Kidney epithelial cell (primary cell): ENCODE measurements around the gene SLC5A1. TPM values are rescaled to one million over a fixed set of nuclear protein-coding genes. Genes with fewer than 3 reads are reported as not detected.

Experiments
- DNase-seq: peaks from one replicate; pipeline ENCODE4 v3.0.0-alpha.2; 2010; ENCODE audit warnings: low read depth
- H3K27me3 ChIP-seq: 2 replicates; pipeline ENCODE4 v1.6.0; 2011; ENCODE audit warnings: low read length; ENCODE audit not compliant: control insufficient read depth, insufficient read depth
- H3K36me3 ChIP-seq: 2 replicates; pipeline ENCODE4 v1.5.1; 2011; ENCODE audit warnings: low read length; ENCODE audit not compliant: control insufficient read depth, insufficient read depth
- H3K4me3 ChIP-seq: 2 replicates; pipeline ENCODE4 v1.5.1; 2011; ENCODE audit warnings: low read depth, mild to moderate bottlenecking, control low read depth, low read length
- total RNA-seq: library from RNA; depleted of rRNA; stranded (reverse); fragments of >200 nt; gene quantifications from 2 replicates; pipeline ENCODE4 v1.2.3, GENCODE V29; 2015
- TF ChIP-seq, protein P1 (sequence below): IDR thresholded peaks from 2 replicates; pipeline ENCODE4 v1.5.1; 2011; ENCODE audit warnings: mild to moderate bottlenecking, moderate library complexity, low read length, control low read depth, inconsistent platforms; ENCODE audit not compliant: insufficient read depth, poor library complexity, severe bottlenecking

Gene SLC5A1
- total RNA-seq, 1 donor from 2014 or later: 0.38 TPM

DNA sequence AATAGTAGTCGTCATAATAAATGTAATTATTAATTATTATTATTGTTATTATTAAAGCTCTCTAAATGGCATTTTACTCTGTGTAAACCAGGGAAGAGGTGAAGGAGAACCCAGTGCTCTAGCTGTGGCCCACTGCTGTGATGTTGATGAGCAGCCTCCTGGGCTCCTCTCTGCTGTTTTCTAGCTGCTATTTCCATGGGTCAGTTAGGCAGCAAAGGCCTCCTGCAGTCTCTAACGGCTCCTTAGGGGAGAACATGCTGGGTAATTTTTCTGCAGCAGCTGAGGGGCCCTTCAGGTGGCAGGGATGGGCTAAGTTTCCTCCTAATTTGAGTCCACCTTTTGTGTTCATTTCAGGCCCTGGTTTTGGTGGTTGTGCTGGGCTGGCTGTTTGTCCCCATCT lies 24.6 kb downstream of the SLC5A1 start:
- TF ChIP-seq, protein P1, sequence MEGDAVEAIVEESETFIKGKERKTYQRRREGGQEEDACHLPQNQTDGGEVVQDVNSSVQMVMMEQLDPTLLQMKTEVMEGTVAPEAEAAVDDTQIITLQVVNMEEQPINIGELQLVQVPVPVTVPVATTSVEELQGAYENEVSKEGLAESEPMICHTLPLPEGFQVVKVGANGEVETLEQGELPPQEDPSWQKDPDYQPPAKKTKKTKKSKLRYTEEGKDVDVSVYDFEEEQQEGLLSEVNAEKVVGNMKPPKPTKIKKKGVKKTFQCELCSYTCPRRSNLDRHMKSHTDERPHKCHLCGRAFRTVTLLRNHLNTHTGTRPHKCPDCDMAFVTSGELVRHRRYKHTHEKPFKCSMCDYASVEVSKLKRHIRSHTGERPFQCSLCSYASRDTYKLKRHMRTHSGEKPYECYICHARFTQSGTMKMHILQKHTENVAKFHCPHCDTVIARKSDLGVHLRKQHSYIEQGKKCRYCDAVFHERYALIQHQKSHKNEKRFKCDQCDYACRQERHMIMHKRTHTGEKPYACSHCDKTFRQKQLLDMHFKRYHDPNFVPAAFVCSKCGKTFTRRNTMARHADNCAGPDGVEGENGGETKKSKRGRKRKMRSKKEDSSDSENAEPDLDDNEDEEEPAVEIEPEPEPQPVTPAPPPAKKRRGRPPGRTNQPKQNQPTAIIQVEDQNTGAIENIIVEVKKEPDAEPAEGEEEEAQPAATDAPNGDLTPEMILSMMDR: no peak
- Histone ChIP-seq H3K4me3 (no peak overlapping the region), H3K27me3 (no peaks in the 10 kb centered on the region), H3K36me3 (no peaks in the 10 kb centered on the region)
- DNase-seq: no peak

DNA sequence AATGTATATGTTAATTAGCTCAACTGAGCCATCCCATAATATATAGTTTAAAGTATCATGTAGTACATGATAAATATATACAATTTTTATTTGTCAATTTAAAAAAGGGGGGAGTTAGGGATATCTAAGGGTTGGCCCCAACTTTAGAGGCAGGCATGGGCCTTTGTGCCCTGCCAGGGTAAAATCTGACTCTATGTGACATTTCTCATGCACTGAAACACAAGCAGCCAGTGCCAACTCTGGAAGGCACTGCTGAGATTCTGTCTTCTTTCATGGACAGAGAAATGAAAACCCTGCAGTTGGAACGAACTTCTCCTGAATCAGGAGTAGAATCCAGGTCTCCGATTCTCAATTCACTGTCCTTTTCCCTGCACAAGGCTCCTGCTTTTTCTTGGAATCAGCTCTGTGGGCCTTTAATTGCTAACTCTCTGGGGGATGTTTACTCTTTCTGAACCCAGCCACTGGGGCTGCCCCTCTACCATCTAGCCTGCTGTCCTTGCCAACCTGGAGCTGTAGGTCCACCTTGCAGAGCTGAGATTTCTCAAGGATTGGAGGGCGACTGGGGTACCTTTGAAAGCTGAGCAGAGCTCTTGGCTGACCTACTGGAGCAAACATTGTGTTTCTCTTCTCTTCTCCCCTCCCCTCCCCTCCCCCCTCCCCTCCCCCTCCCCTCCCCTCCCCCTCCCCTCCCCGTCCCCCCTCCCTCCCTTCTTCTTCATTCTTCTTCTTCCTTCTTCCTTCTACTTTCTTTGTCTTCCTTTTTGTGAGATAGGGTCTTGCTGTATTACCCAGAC lies 26.7 kb downstream of the SLC5A1 start:
- TF ChIP-seq, protein P1: no peak
- no peak for DNase-seq
- H3K27me3 ChIP-seq: no peaks in the 10 kb centered on the region
- no peaks in the 10 kb centered on the region for H3K36me3 ChIP-seq
- no peak overlapping the region for H3K4me3 ChIP-seq

DNA sequence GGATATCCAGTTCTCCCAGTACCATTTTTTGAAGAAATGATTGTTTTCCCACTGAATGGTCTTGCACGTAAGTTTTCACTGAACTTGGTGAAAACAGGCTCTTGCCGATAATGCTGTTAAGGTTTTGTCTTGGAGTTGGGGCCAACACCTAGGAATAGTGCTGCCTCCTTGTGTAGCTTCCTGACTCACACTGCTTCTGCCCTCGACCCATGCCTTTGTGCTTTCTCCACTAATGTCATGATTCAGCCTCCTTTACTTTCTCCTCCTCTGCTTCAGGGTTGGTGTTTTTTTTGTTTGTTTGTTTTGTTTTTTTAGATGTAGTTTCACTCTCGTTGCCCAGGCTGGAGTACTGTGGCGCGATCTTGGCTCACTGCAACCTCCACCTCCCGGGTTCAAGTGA lies 30.2 kb downstream of the SLC5A1 start:
- TF ChIP-seq, protein P1: no peak
- Histone ChIP-seq H3K4me3 (no peak overlapping the region), H3K27me3 (peaks cover 5% of the 10 kb centered on the region), H3K36me3 (no peaks in the 10 kb centered on the region)
- DNase-seq: no peak

DNA sequence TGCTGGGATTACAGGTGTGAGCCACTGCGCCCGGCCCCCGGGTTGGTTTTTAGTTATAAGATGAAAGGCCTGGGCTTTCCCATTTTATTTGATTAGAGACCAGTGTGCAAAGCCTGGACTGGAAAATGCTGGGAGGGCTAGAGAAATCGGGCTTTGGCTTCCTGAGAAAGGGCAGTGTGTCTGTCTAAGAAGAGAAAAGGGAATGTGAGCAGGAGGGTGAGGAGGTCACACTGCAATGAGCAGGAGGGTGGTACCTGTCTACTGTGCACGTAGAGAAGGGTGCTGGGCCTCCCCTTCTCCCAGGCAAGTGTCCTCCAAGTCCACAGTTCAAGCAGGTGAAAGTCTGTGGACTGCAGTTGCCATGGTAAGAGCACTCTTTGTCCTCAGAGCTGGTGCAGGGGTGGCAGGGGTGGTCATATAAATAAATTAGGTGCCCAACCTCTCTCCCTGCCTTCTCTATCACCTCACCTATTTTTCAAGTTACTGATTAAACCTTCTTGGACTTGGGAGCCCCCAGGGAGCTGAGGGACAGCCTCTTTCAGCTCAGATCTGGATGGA lies 30.8 kb downstream of the SLC5A1 start:
- no peak overlapping the region for H3K4me3 ChIP-seq
- peaks cover 5% of the 10 kb centered on the region for H3K27me3 ChIP-seq
- no peaks in the 10 kb centered on the region for H3K36me3 ChIP-seq
- no peak for DNase-seq
- TF ChIP-seq, protein P1: no peak

DNA sequence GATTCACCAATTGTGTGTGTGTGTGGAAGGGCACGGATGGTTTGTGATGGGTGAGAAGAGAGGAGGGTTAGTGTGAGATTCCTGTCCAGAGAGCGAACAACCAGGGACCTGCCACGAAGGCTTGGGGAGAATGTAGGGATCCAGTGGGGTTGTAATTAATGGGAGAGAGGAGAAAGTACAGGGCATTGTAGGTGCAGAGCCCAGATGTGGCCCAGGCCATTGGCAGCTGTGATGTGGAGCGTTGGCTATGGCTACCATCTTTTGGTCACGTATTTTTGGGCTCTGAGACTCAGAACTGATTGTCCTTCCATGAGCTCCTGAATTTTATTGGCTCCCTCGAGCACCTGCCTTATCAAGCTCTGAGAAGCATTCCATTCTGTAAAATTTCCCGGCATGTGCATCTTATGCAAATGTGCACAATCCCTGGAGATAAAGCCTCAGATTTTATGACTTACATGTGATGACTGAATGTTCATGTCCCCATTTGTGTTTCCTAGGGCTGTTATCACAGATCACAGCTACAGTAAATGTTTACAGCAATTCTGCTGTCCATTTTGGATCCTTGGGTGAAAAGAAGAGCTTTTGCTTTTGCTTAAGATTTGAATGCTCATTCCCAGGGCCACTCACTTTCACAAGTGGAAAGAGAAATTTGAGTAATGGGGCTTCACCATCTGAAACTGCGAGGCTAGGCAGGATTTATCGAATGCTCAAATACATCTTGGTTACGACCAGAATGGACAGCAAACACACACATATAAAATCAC lies 33.1 kb downstream of the SLC5A1 start:
- Histone ChIP-seq H3K27me3 (peaks cover 5% of the 10 kb centered on the region), H3K4me3 (no peak overlapping the region), H3K36me3 (no peaks in the 10 kb centered on the region)
- TF ChIP-seq, protein P1: no peak
- DNase-seq: no peak

DNA sequence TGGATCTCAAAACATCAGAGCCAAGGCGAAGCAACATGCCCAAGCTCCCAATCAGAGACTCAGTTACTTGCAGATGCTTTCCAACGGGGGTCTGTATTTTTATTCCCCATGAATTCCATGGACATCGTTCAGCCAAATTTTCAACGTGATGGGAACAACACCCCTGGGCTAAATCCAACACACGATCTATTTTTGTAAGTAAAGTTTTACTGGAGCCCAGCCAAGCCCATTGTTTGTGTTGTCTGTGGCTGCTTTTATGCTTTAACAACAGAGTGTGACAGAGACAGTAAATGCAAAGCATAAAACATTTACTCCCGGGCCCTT lies 33.7 kb downstream of the SLC5A1 start:
- no peak for DNase-seq
- Histone ChIP-seq H3K36me3 (no peaks in the 10 kb centered on the region), H3K4me3 (no peak overlapping the region), H3K27me3 (peaks cover 5% of the 10 kb centered on the region)
- TF ChIP-seq, protein P1: no peak
